NCI-H446 treated with DMSO at 0.1 percent for 48 hours (cell line): Measurements from ENCODE around the gene ZPLD1.

Experiments used
- DNase-seq: peaks from one replicate; lab custom pipeline; 2025; lab: John Stamatoyannopoulos, UW

The ZPLD1 gene

GRCh38 chr3:102434715-102435114 is at the start of gene ZPLD1:
Gene ZPLD1, plus strand, starts transcription at chr3:102435015. Its CDS starts 3,473 bp downstream, at chr3:102438488.
- DNase-seq, result no peak

GRCh38 chr3:102390171-102390864 is 44.5 kb upstream of the ZPLD1 start:
- no peak for DNase-seq

GRCh38 chr3:102390916-102391315 is 43.9 kb upstream of the ZPLD1 start:
- no peak for DNase-seq

- no peak for DNase-seq
These were observed 43.3 kb upstream of the ZPLD1 start for GRCh38 chr3:102391491-102391890.

- DNase-seq, result no peak
These were observed 40.3 kb upstream of the ZPLD1 start for GRCh38 chr3:102394517-102394916.

GRCh38 chr3:102398176-102398575 is 36.6 kb upstream of the ZPLD1 start:
- no peak for DNase-seq

- DNase-seq, result no peak
These were observed 36.1 kb upstream of the ZPLD1 start for GRCh38 chr3:102398666-102399065.

- DNase-seq, result no peak
These were observed 34.7 kb upstream of the ZPLD1 start for GRCh38 chr3:102400142-102400541.

- no peak for DNase-seq
These were observed 34.0 kb upstream of the ZPLD1 start for GRCh38 chr3:102400766-102401165.

- DNase-seq, result no peak
These were observed 24.2 kb upstream of the ZPLD1 start for GRCh38 chr3:102410616-102411015.

GRCh38 chr3:102415553-102415952 is 19.3 kb upstream of the ZPLD1 start:
- DNase-seq, result no peak

- DNase-seq, result no peak
These were observed 15.0 kb upstream of the ZPLD1 start for GRCh38 chr3:102419786-102420185.

- DNase-seq, result no peak
These were observed 7.0 kb downstream of the ZPLD1 start for GRCh38 chr3:102441832-102442231.

GRCh38 chr3:102443021-102443420 is 8.2 kb downstream of the ZPLD1 start:
- no peak for DNase-seq

GRCh38 chr3:102444101-102444500 is 9.3 kb downstream of the ZPLD1 start:
- DNase-seq, result no peak

- DNase-seq, result no peak
These were observed 12.5 kb downstream of the ZPLD1 start for GRCh38 chr3:102447272-102447671.

- DNase-seq, result no peak
These were observed 14.5 kb downstream of the ZPLD1 start for GRCh38 chr3:102449341-102449740.

GRCh38 chr3:102449930-102450329 is 15.1 kb downstream of the ZPLD1 start:
- no peak for DNase-seq

- DNase-seq, result no peak
These were observed 16.2 kb downstream of the ZPLD1 start for GRCh38 chr3:102450976-102451375.

GRCh38 chr3:102451543-102451942 is 16.7 kb downstream of the ZPLD1 start:
- no peak for DNase-seq

- DNase-seq, result no peak
These were observed 19.4 kb downstream of the ZPLD1 start for GRCh38 chr3:102454181-102454580.

- no peak for DNase-seq
These were observed 22.8 kb downstream of the ZPLD1 start for GRCh38 chr3:102457644-102458043.

- DNase-seq, result no peak
These were observed 25.8 kb downstream of the ZPLD1 start for GRCh38 chr3:102460579-102460978.

- no peak for DNase-seq
These were observed 29.4 kb downstream of the ZPLD1 start for GRCh38 chr3:102464261-102464660.
